Osteocyte (in vitro differentiated cells): ENCODE measurements around the gene KIF26A. TPM values are rescaled to one million over a fixed set of nuclear protein-coding genes. Genes with fewer than 3 reads are reported as not detected.

Experiments used
- DNase-seq: peaks from one replicate; pipeline ENCODE4 v3.0.0; 2021; ENCODE audit warnings: mixed read lengths; ENCODE audit not compliant: unreplicated experiment; ENCODE audit errors: extremely low spot score
- H3K27ac Mint-ChIP-seq: one replicate; pipeline ENCODE4 v1.8.0; 2021; ENCODE audit warnings: mild to moderate bottlenecking, mixed read lengths; ENCODE audit not compliant: unreplicated experiment
- H3K27me3 Mint-ChIP-seq: one replicate; pipeline ENCODE4 v1.8.0; 2021; ENCODE audit warnings: mixed read lengths; ENCODE audit not compliant: unreplicated experiment
- H3K36me3 Mint-ChIP-seq: one replicate; pipeline ENCODE4 v1.8.0; 2021; ENCODE audit warnings: mixed read lengths; ENCODE audit not compliant: unreplicated experiment
- H3K4me1 Mint-ChIP-seq: one replicate; pipeline ENCODE4 v1.8.0; 2021; ENCODE audit warnings: mixed read lengths; ENCODE audit not compliant: unreplicated experiment
- H3K4me3 Mint-ChIP-seq: one replicate; pipeline ENCODE4 v1.8.0; 2021; ENCODE audit warnings: mild to moderate bottlenecking, moderate library complexity, mixed read lengths; ENCODE audit not compliant: unreplicated experiment
- H3K9me3 Mint-ChIP-seq: one replicate; pipeline ENCODE4 v1.8.0; 2021; ENCODE audit warnings: mixed read lengths; ENCODE audit not compliant: unreplicated experiment
- total RNA-seq: library from RNA; stranded (reverse); gene quantifications from 2 replicates; pipeline ENCODE4 v1.2.1, GENCODE V29; 2021
- TF ChIP-seq, protein P1 (sequence below): fragments of 200-600 bp; sonication (generic); IDR thresholded peaks from 2 replicates; pipeline ENCODE4 v1.5.0; 2021; ENCODE audit warnings: antibody characterized with exemption, mild to moderate bottlenecking, moderate library complexity

Gene KIF26A
- total RNA-seq, 1 donor from 2014 or later = 4.5 TPM

DNA sequence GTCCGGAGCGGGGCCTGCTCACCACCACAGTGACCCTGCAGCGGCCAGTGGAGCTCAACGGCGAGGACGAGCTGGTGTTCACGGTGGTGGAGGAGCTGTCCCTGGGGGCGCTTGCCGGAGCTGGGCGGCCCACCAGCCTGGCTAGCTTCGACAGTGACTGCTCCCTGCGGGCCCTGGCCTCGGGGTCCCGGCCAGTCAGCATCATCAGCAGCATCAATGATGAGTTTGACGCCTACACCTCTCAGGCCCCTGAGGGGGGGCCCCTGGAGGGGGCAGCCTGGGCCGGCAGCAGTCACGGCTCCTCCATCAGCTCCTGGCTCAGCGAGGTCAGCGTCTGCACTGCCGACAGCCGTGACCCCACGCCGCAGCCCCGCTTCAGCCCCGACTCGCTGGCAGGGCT lies 37.4 kb downstream of the KIF26A start:
- Mint-ChIP-seq H3K4me3 (no peak overlapping the region), H3K4me1 (peaks cover 1% of the 10 kb centered on the region), H3K27ac (no peak overlapping the region), H3K9me3 (no peaks in the 10 kb centered on the region), H3K27me3 (no peaks in the 10 kb centered on the region), H3K36me3 (no peaks in the 10 kb centered on the region)
- TF ChIP-seq, protein P1, sequence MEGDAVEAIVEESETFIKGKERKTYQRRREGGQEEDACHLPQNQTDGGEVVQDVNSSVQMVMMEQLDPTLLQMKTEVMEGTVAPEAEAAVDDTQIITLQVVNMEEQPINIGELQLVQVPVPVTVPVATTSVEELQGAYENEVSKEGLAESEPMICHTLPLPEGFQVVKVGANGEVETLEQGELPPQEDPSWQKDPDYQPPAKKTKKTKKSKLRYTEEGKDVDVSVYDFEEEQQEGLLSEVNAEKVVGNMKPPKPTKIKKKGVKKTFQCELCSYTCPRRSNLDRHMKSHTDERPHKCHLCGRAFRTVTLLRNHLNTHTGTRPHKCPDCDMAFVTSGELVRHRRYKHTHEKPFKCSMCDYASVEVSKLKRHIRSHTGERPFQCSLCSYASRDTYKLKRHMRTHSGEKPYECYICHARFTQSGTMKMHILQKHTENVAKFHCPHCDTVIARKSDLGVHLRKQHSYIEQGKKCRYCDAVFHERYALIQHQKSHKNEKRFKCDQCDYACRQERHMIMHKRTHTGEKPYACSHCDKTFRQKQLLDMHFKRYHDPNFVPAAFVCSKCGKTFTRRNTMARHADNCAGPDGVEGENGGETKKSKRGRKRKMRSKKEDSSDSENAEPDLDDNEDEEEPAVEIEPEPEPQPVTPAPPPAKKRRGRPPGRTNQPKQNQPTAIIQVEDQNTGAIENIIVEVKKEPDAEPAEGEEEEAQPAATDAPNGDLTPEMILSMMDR = no peak
- DNase-seq = no peak

DNA sequence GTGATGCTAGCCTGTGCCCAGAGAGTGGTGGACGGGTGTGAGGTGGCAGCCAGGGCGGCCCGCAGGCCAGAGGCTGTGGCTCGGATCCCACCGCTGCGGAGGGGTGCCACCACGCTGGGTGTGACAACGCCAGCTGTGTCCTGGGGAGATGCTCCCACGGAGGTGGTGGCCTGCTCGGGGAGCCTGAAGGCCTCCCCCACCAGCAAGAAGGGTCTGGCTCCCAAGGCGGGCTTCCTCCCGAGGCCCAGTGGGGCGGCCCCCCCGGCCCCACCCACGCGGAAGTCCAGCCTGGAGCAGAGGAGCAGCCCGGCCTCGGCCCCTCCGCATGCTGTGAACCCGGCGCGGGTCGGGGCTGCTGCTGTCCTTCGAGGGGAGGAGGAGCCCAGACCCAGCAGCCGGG lies 38.2 kb downstream of the KIF26A start:
- DNase-seq = no peak
- Mint-ChIP-seq H3K27me3 (no peaks in the 10 kb centered on the region), H3K36me3 (no peaks in the 10 kb centered on the region), H3K9me3 (no peaks in the 10 kb centered on the region), H3K4me3 (no peak overlapping the region), H3K27ac (no peak overlapping the region), H3K4me1 (peaks cover 1% of the 10 kb centered on the region)
- TF ChIP-seq, protein P1 = no peak

GRCh38 chr14:104177411-104177810 lies 39.0 kb downstream of the KIF26A start:
- Mint-ChIP-seq H3K27me3 (no peaks in the 10 kb centered on the region), H3K36me3 (no peaks in the 10 kb centered on the region), H3K4me1 (peaks cover 1% of the 10 kb centered on the region), H3K4me3 (no peak overlapping the region), H3K27ac (no peak overlapping the region), H3K9me3 (no peaks in the 10 kb centered on the region)
- TF ChIP-seq, protein P1 = no peak
- no peak for DNase-seq

DNA sequence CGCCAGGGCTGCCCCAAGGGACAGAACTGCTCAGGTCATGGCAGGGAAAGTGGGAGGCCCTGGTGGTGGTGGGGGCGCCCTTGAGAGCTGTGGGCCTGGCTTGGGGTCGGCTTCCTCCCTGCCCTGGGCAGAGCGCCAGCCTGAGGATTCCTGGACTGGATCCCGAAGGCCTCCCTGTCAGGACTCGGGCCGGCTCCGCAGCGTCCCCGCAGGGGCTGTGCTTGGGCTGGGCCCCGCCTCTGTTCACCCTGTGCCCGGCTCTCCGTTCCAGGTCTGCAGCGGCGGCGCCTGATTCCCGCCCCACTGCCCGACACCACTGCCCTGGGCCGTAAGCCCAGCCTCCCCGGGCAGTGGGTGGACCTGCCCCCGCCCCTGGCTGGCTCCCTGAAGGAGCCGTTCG lies 39.9 kb downstream of the KIF26A start:
- H3K27ac Mint-ChIP-seq = no peak overlapping the region
- H3K36me3 Mint-ChIP-seq = no peaks in the 10 kb centered on the region
- peaks cover 1% of the 10 kb centered on the region for H3K4me1 Mint-ChIP-seq
- no peak overlapping the region for H3K4me3 Mint-ChIP-seq
- TF ChIP-seq, protein P1 = no peak
- no peak for DNase-seq
- no peaks in the 10 kb centered on the region for H3K9me3 Mint-ChIP-seq
- no peaks in the 10 kb centered on the region for H3K27me3 Mint-ChIP-seq

DNA sequence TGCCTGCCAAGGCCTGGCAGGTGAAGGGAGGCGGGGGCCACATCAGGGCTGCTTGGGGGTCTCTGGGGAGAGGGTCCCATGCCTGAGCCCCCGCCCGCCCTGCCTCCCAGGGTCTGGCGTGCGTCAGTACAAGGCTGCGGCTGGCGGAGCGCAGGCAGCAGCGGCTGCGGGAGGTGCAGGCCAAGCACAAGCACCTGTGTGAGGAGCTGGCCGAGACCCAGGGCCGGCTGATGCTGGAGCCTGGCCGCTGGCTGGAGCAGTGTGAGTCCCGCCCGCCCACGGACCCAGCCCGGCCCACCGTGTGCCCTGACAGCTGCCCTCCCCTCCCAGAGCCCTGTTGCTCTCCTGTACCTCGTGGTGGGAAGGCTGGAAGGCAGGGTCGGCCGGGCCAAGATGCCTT lies 40.7 kb downstream of the KIF26A start:
- H3K27me3 Mint-ChIP-seq = no peaks in the 10 kb centered on the region
- TF ChIP-seq, protein P1 = no peak
- no peak for DNase-seq
- no peaks in the 10 kb centered on the region for H3K36me3 Mint-ChIP-seq
- H3K27ac Mint-ChIP-seq = no peak overlapping the region
- peaks cover 1% of the 10 kb centered on the region for H3K4me1 Mint-ChIP-seq
- H3K4me3 Mint-ChIP-seq = no peak overlapping the region
- no peaks in the 10 kb centered on the region for H3K9me3 Mint-ChIP-seq
